ENCODE results near the gene ATP1B1.

GRCh38 chr1:169175461-169175860, 69.0 kb downstream of the ATP1B1 start:
- no peak for TF ChIP-seq POLR2A (IDR thresholded peaks at IDR 0.05; ENCODE audit: low read length)
- no peak for TF ChIP-seq GATA1 (IDR thresholded peaks at IDR 0.05; ENCODE audit: low read depth, low read length)

Data from erythroblast (primary cell).